ENCODE measurements around the gene CENPA. TPM values are rescaled to one million over a fixed set of nuclear protein-coding genes. Genes with fewer than 3 reads are reported as not detected.
A peak's percentile ranks its signal among the peaks of the same experiment; 100 is the strongest.

The CENPA gene
- total and polyA plus RNA-seq, 2 of the 13 experiments (the other 11 are each of a cell fraction or from before 2014, with no cell fraction given), result 28.5 to 38.5 TPM

DNA sequence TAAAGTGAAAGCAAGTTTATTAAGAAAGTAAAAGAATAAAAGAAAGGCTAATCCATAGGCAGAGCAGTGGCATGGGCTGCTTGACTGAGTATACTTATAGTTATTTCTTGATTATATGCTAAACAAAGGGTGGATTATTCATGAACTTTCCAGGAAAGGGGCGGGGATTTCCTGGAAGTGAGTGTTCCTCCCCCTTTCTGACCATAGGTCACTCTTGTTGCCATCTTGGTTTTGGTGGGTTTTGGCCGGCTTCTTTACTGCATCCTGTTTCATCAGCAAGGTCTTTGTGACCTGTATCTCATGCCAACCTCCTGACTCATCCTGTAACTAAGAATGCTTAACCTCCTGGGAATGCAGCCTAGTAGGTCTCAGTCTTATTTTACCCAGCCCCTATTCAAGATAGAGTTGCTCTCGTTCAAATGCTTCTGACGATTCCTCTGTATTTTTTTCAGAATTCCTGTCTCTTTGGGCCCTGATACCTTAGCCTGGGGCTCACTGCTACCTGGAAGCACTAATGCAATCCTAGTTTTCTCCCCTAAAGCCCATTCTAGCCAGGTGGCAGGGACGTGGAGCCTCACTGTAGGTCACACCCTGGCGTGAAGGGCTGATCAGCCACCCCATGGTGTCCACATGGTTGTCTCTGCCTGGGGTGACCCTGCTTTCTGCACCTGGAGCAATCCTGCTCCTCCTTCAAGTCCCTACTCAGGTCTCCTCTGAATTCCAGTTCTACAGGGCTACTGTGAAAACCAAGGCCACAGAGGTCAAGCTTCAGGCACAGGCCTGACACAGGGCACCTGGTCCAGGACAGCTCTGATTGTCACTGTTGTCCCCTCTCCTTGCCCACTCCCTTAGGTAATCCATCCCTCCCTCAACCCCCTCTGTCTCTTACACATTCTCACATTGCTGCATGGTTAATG, 27.7 kb upstream of the CENPA start (continued):
- TF ChIP-seq, protein P1, sequence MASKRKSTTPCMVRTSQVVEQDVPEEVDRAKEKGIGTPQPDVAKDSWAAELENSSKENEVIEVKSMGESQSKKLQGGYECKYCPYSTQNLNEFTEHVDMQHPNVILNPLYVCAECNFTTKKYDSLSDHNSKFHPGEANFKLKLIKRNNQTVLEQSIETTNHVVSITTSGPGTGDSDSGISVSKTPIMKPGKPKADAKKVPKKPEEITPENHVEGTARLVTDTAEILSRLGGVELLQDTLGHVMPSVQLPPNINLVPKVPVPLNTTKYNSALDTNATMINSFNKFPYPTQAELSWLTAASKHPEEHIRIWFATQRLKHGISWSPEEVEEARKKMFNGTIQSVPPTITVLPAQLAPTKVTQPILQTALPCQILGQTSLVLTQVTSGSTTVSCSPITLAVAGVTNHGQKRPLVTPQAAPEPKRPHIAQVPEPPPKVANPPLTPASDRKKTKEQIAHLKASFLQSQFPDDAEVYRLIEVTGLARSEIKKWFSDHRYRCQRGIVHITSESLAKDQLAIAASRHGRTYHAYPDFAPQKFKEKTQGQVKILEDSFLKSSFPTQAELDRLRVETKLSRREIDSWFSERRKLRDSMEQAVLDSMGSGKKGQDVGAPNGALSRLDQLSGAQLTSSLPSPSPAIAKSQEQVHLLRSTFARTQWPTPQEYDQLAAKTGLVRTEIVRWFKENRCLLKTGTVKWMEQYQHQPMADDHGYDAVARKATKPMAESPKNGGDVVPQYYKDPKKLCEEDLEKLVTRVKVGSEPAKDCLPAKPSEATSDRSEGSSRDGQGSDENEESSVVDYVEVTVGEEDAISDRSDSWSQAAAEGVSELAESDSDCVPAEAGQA (IDR thresholded peaks at IDR 0.05; ENCODE audit: low read depth), result no peak
- TF ChIP-seq, protein P1 (CRISPR knock-in tag; IDR thresholded peaks at IDR 0.05; ENCODE audit: borderline replicate concordance), result no peak
- TF ChIP-seq RFXAP (CRISPR knock-in tag; IDR thresholded peaks at IDR 0.05; ENCODE audit: borderline replicate concordance) (no peak), SMC3 (IDR thresholded peaks at IDR 0.05; ENCODE audit: low read length) (no peak), HDAC1 (CRISPR knock-in tag; IDR thresholded peaks at IDR 0.05) (peak; percentile 57), ZNF30 (CRISPR knock-in tag; IDR thresholded peaks at IDR 0.05) (no peak), SATB2 (CRISPR knock-in tag; IDR thresholded peaks at IDR 0.05) (no peak), TGIF2 (CRISPR knock-in tag; IDR thresholded peaks at IDR 0.05) (peak; percentile 71), ZNF407 (CRISPR knock-in tag; IDR thresholded peaks at IDR 0.05; ENCODE audit: not compliant biosample characterization) (no peak), ZNF674 (CRISPR knock-in tag; IDR thresholded peaks at IDR 0.05; ENCODE audit: low read depth) (no peak), HNRNPK (IDR thresholded peaks at IDR 0.05; ENCODE audit: low read depth, low read length, poor library complexity, severe bottlenecking) (no peak), CCAR2 (optimal IDR thresholded peaks at IDR 0.05; ENCODE audit: low read depth, low read length) (no peak), ZNF205 (CRISPR knock-in tag; IDR thresholded peaks at IDR 0.05) (no peak)
- TF ChIP-seq, protein P2, sequence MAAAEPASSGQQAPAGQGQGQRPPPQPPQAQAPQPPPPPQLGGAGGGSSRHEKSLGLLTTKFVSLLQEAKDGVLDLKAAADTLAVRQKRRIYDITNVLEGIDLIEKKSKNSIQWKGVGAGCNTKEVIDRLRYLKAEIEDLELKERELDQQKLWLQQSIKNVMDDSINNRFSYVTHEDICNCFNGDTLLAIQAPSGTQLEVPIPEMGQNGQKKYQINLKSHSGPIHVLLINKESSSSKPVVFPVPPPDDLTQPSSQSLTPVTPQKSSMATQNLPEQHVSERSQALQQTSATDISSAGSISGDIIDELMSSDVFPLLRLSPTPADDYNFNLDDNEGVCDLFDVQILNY (CRISPR knock-in tag; conservative IDR thresholded peaks at IDR 0.05), result no peak

All from HepG2 (cell line).